Left lung (tissue), 10 donors: ENCODE data around the gene GRK6. TPM values are rescaled to one million over a fixed set of nuclear protein-coding genes. Genes with fewer than 3 reads are reported as not detected.

ENCODE experiments used
- ATAC-seq: fragments of 200-7000 bp; cut with Tn5 transposase; one replicate; pipeline ENCODE4 v1.9.1; 2020; ENCODE audit warnings: moderate library complexity
- DNase-seq, 4 donors: peaks; one replicate each; pipeline ENCODE4 v3.0.0-alpha.2; 2013 to 2020
- H3K27ac ChIP-seq, 2 donors: fragments of 200-600 bp; sonication (generic) in 1 of 2; one replicate each; pipeline versions ENCODE4 v1.5.0 to v1.8.0; 2020 to 2021
- H3K27me3 ChIP-seq, 2 donors: fragments of 200-600 bp; sonication (generic) in 1 of 2; one replicate each; pipeline versions ENCODE4 v1.5.0 to v1.8.0; 2020 to 2021
- H3K36me3 ChIP-seq, 2 donors: fragments of 200-600 bp; sonication (generic) in 1 of 2; one replicate each; pipeline versions ENCODE4 v1.5.0 to v1.8.0; 2020 to 2021
- H3K4me1 ChIP-seq, 2 donors: fragments of 200-600 bp; one replicate each; pipeline ENCODE4 v1.8.0; 2021
- H3K4me3 ChIP-seq, 2 donors: fragments of 200-600 bp; sonication (generic) in 1 of 2; one replicate each; pipeline versions ENCODE4 v1.5.0 to v1.8.0; 2020 to 2021; ENCODE audit warnings: mild to moderate bottlenecking in 1 of 2
- H3K9me3 ChIP-seq, 2 donors: fragments of 200-600 bp; sonication (generic) in 1 of 2; one replicate each; pipeline versions ENCODE4 v1.5.0 to v1.8.0; 2020 to 2021
- CTCF ChIP-seq, 2 donors: fragments of 200-600 bp; sonication (generic) in 1 of 2; IDR thresholded peaks; one replicate each; pipeline versions ENCODE4 v1.5.0 to v1.8.0; 2021; ENCODE audit warnings: antibody characterized with exemption in 2 of 2
- intact Hi-C, 2 donors: fragments of 100-400 bp; cut with DNase I; formaldehyde crosslinking; loops; one replicate each; pipeline versions ENCODE4 v1.11.2 to v1.14.2; 2022
- polyA plus RNA-seq, 6 donors: library from polyadenylated mRNA; unstranded; fragments of 120-200 nt; gene quantifications; one replicate each; pipeline ENCODE4 v1.2.1, GENCODE V29; 2013; ENCODE audit not compliant: insufficient read length in 6 of 6
- total RNA-seq, 2 donors: library from RNA; stranded (reverse); fragmentation: NEBNext Ultra II Directional; extraction: Animal tissue kit (Norgen Biotek cat#: 25700); gene quantifications; one replicate each; pipeline ENCODE4 v1.2.1, GENCODE V29; 2021
- donor health status: DM: no; HTN: yes; CAD: no.
- donor health status: DM: no; HTN: no; CAD: no.

Gene GRK6
- total and polyA plus RNA-seq, 8 donors = 15.7 to 57.1 (median 25.4) TPM

- DNase-seq (no peak), ATAC-seq (no peak)
- Histone ChIP-seq H3K27ac (no peak overlapping the region), H3K4me1 (peaks cover 0 to 2% of the 10 kb centered on the region in 2 donors), H3K27me3 (no peaks in the 10 kb centered on the region), H3K36me3 (peaks cover 0 to 94% of the 10 kb centered on the region in 2 donors), H3K4me3 (no peak overlapping the region), H3K9me3 (no peaks in the 10 kb centered on the region)
- intact Hi-C loops = no loop called here
- TF ChIP-seq CTCF (IDR thresholded peaks at IDR 0.05) = no peak
These were observed 13.1 kb downstream of the GRK6 start for GRCh38 chr5:177439518-177440053.

GRCh38 chr5:177440211-177440989, 13.9 kb downstream of the GRK6 start:
- H3K4me1 ChIP-seq = peaks cover 0 to 8% of the 10 kb centered on the region in 2 donors
- intact Hi-C loops = no loop called here
- no peak for TF ChIP-seq CTCF (IDR thresholded peaks at IDR 0.05)
- no peaks in the 10 kb centered on the region for H3K9me3 ChIP-seq
- no peak for ATAC-seq
- no peak overlapping the region for H3K27ac ChIP-seq
- DNase-seq = peak in 1 of 4 donors; percentile 64
- no peak overlapping the region for H3K4me3 ChIP-seq
- H3K27me3 ChIP-seq = no peaks in the 10 kb centered on the region
- peaks cover 0 to 86% of the 10 kb centered on the region in 2 donors for H3K36me3 ChIP-seq

GRCh38 chr5:177440990-177441780, 14.7 kb downstream of the GRK6 start:
- Histone ChIP-seq H3K4me1 (peaks cover 2 to 16% of the 10 kb centered on the region in 2 donors), H3K9me3 (no peaks in the 10 kb centered on the region), H3K36me3 (peaks cover 0 to 78% of the 10 kb centered on the region in 2 donors), H3K4me3 (no peak overlapping the region), H3K27ac (peak overlapping the region in 1 of 2 donors; percentile 13), H3K27me3 (peaks cover 0 to 8% of the 10 kb centered on the region in 2 donors)
- TF ChIP-seq CTCF (IDR thresholded peaks at IDR 0.05) = no peak
- intact Hi-C loops = no loop called here
- ATAC-seq = no peak
- peak in 1 of 4 donors; percentile 59 for DNase-seq

GRCh38 chr5:177442066-177442826, 15.8 kb downstream of the GRK6 start:
- intact Hi-C loops = no loop called here
- no peak for ATAC-seq
- no peaks in the 10 kb centered on the region for H3K9me3 ChIP-seq
- TF ChIP-seq CTCF (IDR thresholded peaks at IDR 0.05) = no peak
- H3K4me1 ChIP-seq = peaks cover 2 to 26% of the 10 kb centered on the region in 2 donors
- peaks cover 0 to 18% of the 10 kb centered on the region in 2 donors for H3K27me3 ChIP-seq
- H3K27ac ChIP-seq = no peak overlapping the region
- DNase-seq = peak in 1 of 4 donors; percentile 62
- H3K36me3 ChIP-seq = peaks cover 0 to 67% of the 10 kb centered on the region in 2 donors
- no peak overlapping the region for H3K4me3 ChIP-seq
